Measurements from ENCODE around the gene KDF1. TPM values are rescaled to one million over a fixed set of nuclear protein-coding genes. Genes with fewer than 3 reads are reported as not detected.

KDF1 gene
- total RNA-seq, 2 donors from 2014 or later = 14.0 to 42.8 TPM

- no peak for DNase-seq (ENCODE audit: low spot score)
- H3K4me3 ChIP-seq = no peak overlapping the region
- no peaks in the 10 kb centered on the region for H3K9me3 ChIP-seq
- TF ChIP-seq POLR2AphosphoS5 (IDR thresholded peaks at IDR 0.05) = no peak
- TF ChIP-seq, protein P1, sequence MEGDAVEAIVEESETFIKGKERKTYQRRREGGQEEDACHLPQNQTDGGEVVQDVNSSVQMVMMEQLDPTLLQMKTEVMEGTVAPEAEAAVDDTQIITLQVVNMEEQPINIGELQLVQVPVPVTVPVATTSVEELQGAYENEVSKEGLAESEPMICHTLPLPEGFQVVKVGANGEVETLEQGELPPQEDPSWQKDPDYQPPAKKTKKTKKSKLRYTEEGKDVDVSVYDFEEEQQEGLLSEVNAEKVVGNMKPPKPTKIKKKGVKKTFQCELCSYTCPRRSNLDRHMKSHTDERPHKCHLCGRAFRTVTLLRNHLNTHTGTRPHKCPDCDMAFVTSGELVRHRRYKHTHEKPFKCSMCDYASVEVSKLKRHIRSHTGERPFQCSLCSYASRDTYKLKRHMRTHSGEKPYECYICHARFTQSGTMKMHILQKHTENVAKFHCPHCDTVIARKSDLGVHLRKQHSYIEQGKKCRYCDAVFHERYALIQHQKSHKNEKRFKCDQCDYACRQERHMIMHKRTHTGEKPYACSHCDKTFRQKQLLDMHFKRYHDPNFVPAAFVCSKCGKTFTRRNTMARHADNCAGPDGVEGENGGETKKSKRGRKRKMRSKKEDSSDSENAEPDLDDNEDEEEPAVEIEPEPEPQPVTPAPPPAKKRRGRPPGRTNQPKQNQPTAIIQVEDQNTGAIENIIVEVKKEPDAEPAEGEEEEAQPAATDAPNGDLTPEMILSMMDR (IDR thresholded peaks at IDR 0.05) = no peak
- TF ChIP-seq POLR2A (IDR thresholded peaks at IDR 0.05) = no peak
- no peaks in the 10 kb centered on the region for H3K36me3 ChIP-seq
- intact Hi-C loops (cut with DNase I) = no loop called here
- no peak overlapping the region for H3K27ac ChIP-seq
- 76% methylated on average over 4 of the region's 4 CpGs for WGBS
- H3K4me1 ChIP-seq (replicated peaks) = no peaks in the 10 kb centered on the region
- no peaks in the 10 kb centered on the region for H3K27me3 ChIP-seq (replicated peaks; ENCODE audit: insufficient read depth)
Measured at GRCh38 chr1:26910343-26911160, 49.7 kb downstream of the KDF1 start.

- Histone ChIP-seq H3K36me3 (no peaks in the 10 kb centered on the region), H3K4me1 (replicated peaks) (no peaks in the 10 kb centered on the region), H3K27me3 (replicated peaks; ENCODE audit: insufficient read depth) (no peaks in the 10 kb centered on the region), H3K27ac (no peak overlapping the region), H3K4me3 (no peak overlapping the region), H3K9me3 (no peaks in the 10 kb centered on the region)
- TF ChIP-seq, protein P1 (IDR thresholded peaks at IDR 0.05) = no peak
- no peak for TF ChIP-seq POLR2AphosphoS5 (IDR thresholded peaks at IDR 0.05)
- no peak for TF ChIP-seq POLR2A (IDR thresholded peaks at IDR 0.05)
- DNase-seq (ENCODE audit: low spot score) = no peak
- WGBS = 80% methylated on average over 3 of the region's 3 CpGs
- intact Hi-C loops (cut with DNase I) = no loop called here
Measured at GRCh38 chr1:26909951-26910342, 50.3 kb downstream of the KDF1 start.

DNA sequence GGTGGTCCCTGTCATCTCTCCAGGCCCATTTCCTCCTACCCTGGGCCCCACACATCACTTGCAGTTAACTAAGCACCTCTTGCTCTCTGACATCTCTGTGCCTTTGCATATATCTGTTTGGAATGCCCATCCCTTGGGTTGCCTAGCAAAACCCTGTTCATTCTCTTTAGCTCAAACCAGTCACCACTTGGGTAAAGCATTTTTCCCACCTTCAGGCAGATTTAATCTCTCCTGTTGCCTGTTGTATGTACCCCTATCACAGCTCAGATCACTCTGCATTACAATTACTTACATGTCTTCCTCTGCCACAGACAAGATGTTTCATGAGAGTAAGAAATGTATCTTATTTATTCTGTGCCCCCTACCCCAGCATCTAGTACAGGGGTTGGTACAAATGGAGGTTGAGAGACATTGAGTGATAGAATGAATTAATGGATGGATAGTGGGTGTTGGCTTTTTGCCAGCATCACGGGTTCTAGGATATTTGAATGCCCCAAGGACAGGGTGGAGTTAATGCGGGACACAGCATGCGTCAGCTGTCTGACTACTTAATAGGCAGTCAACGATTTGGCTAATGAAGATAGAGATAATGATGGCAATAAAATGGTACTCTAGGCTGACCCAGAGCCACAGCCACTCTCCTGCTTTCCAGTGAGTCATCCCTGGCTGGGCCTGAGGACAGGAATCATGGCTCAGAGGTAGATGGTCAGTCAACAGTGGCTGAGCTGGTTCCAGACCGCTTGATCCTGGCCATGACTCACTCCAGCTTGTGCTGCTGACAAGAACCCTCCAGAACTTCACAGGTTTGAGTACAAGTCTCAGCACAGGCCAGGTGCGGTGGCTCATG, 53.0 kb downstream of the KDF1 start:
- intact Hi-C loops (cut with DNase I) = no loop called here
- Histone ChIP-seq H3K27ac (no peak overlapping the region), H3K36me3 (no peaks in the 10 kb centered on the region), H3K27me3 (replicated peaks; ENCODE audit: insufficient read depth) (no peaks in the 10 kb centered on the region), H3K9me3 (no peaks in the 10 kb centered on the region), H3K4me3 (no peak overlapping the region), H3K4me1 (replicated peaks) (no peaks in the 10 kb centered on the region)
- no peak for DNase-seq (ENCODE audit: low spot score)
- 39% methylated on average over 5 of the region's 6 CpGs for whole genome bisulfite sequencing
- TF ChIP-seq, protein P1 (IDR thresholded peaks at IDR 0.05) = no peak
- TF ChIP-seq POLR2A (IDR thresholded peaks at IDR 0.05) (no peak), POLR2AphosphoS5 (IDR thresholded peaks at IDR 0.05) (no peak)

DNA sequence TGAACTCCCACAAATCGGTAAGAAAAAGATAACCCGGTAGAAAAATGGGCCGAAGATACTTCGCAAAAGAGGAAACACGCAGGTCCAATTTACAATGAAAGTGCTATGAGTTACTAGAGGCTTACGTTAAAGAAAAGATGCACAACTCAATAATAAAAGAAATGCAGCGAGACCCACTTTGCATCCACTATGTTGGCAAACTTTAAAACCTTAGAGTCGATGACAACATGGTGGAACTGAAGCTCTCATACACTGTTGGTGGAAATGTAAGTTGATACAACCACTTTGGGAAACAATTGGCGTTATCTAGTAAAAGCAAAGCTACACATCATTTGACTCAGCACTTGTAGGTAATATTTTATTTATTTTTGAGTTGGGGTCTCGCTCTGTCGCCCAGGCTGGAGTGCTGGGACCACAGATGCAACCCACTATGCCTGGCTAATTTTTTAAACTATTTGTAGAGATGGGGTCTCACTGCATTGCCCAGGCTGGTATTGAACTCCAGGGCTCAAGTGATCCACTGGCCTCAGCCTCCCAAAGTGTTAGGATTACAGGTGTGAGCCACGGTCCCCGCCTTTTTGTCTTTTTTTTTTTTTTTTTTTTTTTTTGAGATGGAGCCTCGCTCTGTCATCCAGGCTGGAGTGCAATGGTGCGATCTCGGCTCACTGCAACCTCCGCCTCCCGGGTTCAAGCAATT, 59.3 kb downstream of the KDF1 start:
- peak overlapping the region; percentile 70 to 76 for H3K4me3 ChIP-seq
- TF ChIP-seq, protein P1 (IDR thresholded peaks at IDR 0.05) = no peak
- no peak for TF ChIP-seq POLR2A (IDR thresholded peaks at IDR 0.05)
- no peak for TF ChIP-seq POLR2AphosphoS5 (IDR thresholded peaks at IDR 0.05)
- no peak for DNase-seq (ENCODE audit: low spot score)
- H3K36me3 ChIP-seq = no peaks in the 10 kb centered on the region
- H3K4me1 ChIP-seq (replicated peaks) = peaks cover 8% of the 10 kb centered on the region
- no peaks in the 10 kb centered on the region for H3K27me3 ChIP-seq (replicated peaks; ENCODE audit: insufficient read depth)
- 63% methylated on average over 18 of the region's 18 CpGs for WGBS
- intact Hi-C loops (cut with DNase I) = no loop called here
- peak overlapping the region; percentile 74 to 87 for H3K27ac ChIP-seq
- no peaks in the 10 kb centered on the region for H3K9me3 ChIP-seq
